Measurements from ENCODE around the gene GDF11. TPM values are rescaled to one million over a fixed set of nuclear protein-coding genes. Genes with fewer than 3 reads are reported as not detected.
"Not testable (repeated sequence)": the region's sequence is repeated elsewhere in the genome, so short reads cannot be mapped to it uniquely, and the experiment has no call there.

The GDF11 gene
- total RNA-seq, 4 donors from 2014 or later: 1.9 to 5.4 (median 2.5) TPM

DNA sequence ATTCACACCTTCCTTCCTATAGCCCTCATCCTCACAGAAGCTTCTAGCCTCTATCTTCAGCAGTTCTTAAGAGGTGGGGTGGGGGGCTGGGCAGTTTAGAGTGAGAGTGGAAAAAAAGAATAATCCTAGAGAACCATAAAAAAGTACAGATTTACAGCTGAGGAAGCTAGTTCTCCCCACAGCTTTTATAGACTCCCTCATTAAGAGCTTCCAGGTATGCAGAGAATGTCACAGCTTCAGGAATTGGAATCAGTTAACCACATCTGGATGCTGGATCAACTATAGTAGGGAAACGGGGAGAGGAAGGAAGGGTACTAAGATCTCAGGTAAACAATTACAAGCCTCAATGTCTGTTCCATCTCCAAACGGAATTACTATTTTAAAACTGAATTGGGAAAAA lies 12.3 kb downstream of the GDF11 start:
- DNase-seq (ENCODE audit: low spot score) (no peak), ATAC-seq (ENCODE audit: low FRiP score) (no peak)
- TF ChIP-seq, protein P1, sequence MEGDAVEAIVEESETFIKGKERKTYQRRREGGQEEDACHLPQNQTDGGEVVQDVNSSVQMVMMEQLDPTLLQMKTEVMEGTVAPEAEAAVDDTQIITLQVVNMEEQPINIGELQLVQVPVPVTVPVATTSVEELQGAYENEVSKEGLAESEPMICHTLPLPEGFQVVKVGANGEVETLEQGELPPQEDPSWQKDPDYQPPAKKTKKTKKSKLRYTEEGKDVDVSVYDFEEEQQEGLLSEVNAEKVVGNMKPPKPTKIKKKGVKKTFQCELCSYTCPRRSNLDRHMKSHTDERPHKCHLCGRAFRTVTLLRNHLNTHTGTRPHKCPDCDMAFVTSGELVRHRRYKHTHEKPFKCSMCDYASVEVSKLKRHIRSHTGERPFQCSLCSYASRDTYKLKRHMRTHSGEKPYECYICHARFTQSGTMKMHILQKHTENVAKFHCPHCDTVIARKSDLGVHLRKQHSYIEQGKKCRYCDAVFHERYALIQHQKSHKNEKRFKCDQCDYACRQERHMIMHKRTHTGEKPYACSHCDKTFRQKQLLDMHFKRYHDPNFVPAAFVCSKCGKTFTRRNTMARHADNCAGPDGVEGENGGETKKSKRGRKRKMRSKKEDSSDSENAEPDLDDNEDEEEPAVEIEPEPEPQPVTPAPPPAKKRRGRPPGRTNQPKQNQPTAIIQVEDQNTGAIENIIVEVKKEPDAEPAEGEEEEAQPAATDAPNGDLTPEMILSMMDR (IDR thresholded peaks at IDR 0.05): no peak

DNA sequence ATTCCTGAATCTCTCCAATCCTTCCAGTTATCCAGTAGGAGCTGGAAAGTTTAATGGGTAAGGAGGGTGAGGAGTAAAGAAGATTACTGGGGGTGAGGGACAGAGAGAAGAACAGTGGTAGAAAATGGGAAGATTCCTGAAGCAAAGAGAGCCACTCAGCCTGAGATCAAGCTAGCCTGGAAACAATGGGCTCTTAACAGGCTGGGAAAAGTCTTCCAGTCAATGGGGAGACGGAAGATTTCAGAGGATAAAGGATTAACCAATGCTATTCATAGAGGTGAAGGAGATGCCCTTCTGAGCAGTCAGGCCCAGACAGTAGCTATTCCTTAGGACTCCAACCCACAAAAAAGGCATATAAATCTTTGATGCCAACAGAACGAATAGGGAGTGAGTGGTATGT lies 14.8 kb downstream of the GDF11 start:
- DNase-seq (ENCODE audit: low spot score): no peak
- TF ChIP-seq, protein P1 (IDR thresholded peaks at IDR 0.05): no peak
- ATAC-seq (ENCODE audit: low FRiP score): no peak

DNA sequence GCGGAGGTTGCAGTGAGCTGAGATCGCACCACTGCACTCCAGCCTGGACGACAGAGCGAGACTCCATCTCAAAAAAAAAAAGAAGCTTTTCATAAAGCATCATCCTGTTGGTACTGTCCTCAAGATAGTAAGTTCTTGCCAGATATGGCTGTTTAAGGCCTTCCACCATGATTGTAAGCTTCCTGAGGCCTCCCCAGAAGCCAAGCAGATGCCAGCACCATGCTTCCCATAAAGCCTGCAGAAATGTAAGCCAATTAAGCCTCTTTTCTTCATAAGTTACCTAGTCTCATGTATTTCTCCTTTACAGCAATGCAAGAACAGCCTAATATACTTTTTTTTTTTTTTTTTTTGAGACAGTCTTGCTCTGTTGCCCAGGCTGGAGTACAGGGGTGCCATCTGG lies 15.7 kb downstream of the GDF11 start:
- not testable (repeated sequence) for ATAC-seq (ENCODE audit: low FRiP score); DNase-seq (ENCODE audit: low spot score)

GRCh38 chr12:55760663-55761062 lies 17.7 kb downstream of the GDF11 start:
- TF ChIP-seq, protein P1 (IDR thresholded peaks at IDR 0.05): no peak
- DNase-seq (ENCODE audit: low spot score): no peak
- no peak for ATAC-seq (ENCODE audit: low FRiP score)

- ATAC-seq (ENCODE audit: low FRiP score) (no peak), DNase-seq (ENCODE audit: low spot score) (no peak)
- TF ChIP-seq, protein P1 (IDR thresholded peaks at IDR 0.05): no peak
Observed at GRCh38 chr12:55762646-55763045, 19.7 kb downstream of the GDF11 start.

DNA sequence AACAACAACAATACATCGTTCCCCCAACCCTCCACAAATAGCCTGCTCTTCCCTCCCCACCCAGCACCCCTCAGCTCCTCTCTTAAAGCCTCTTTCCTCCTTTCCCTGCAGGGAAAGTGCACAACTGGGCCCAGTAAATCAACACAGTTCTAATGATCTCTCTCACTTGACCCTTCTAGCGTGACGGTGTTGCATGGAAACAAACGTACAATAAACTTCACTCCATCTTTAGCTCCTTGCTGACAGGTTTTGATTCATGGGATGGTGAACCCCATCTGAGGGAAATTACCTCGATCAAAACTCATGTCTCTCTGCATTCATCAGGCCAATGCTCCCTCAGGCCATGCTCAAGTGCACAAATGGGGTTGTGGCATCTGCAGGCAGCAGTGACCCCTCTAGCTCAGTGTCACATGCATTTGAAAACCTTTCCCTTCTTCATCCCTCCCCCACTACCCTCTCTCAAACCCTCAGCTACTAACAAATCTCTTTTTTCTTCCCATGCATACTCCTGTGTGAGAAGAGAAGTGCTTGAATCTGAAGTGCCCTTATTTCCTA lies 22.9 kb downstream of the GDF11 start:
- TF ChIP-seq, protein P1 (IDR thresholded peaks at IDR 0.05): no peak
- ATAC-seq (ENCODE audit: low FRiP score) (no peak), DNase-seq (ENCODE audit: low spot score) (no peak)

DNA sequence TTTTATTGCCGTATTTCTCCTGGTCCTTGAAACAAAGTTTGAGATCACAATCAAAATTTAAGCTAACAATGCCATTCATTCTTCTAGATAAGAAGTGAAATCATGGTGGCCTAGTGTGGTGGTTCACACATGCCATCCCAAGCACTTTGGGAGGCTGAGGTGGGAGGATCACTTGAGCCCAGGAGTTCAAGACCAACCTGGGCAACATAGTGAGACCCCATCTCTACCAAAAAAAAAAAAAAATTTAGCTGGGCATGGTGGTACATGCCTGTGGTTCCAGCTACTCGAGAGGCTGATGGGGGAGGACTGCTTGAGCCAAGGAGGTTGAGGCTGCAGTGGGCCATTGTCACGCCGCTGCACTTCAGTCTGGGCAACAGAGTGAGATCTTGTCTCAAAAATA lies 24.2 kb downstream of the GDF11 start:
- DNase-seq (ENCODE audit: low spot score): no peak
- ATAC-seq (ENCODE audit: low FRiP score): no peak
- TF ChIP-seq, protein P1 (IDR thresholded peaks at IDR 0.05): no peak

DNA sequence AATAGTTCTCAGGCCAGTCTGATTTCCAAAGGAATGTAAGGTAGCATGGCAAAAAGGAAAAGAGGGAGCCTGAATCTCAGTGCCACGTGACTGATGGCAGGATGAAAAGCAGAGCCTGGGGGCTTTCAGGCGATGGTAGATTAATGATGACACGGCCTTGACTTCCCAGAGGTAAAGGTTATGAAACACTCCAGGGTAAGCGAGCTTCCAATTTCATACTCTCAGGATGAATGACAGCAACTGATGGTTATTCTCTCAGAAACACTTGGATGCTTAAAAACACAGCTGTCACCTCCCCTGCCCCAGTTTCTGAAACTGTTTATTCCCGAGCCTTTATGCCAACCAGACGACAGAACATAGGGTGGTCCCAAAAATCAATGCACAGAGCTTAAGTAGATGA lies 28.8 kb downstream of the GDF11 start:
- ATAC-seq (ENCODE audit: low FRiP score) (no peak), DNase-seq (ENCODE audit: low spot score) (no peak)
- TF ChIP-seq, protein P1 (IDR thresholded peaks at IDR 0.05): no peak
